Measurements from ENCODE around the gene TRNT1.
A peak's percentile ranks its signal among the peaks of the same experiment; 100 is the strongest.

Gene TRNT1

GRCh38 chr3:3119393-3119851 is 7.3 kb upstream of the TRNT1 start:
- H3K27me3 Mint-ChIP-seq (ENCODE audit: low read depth, poor library complexity) = peaks cover 11% of the 10 kb centered on the region
- peaks cover 3% of the 10 kb centered on the region for H3K9me3 Mint-ChIP-seq
- H3K27ac Mint-ChIP-seq = no peak overlapping the region
- TF ChIP-seq CTCF (IDR thresholded peaks at IDR 0.05) = no peak
- no peak for DNase-seq
- H3K36me3 Mint-ChIP-seq (ENCODE audit: low read depth) = no peaks in the 10 kb centered on the region
- no peaks in the 10 kb centered on the region for H3K4me1 Mint-ChIP-seq
- H3K4me3 Mint-ChIP-seq = no peak overlapping the region

GRCh38 chr3:3125977-3126376 is 763 bp upstream of the TRNT1 start:
- TF ChIP-seq CTCF (IDR thresholded peaks at IDR 0.05) = no peak
- H3K4me3 Mint-ChIP-seq = peak overlapping the region; percentile 96
- peaks cover 26% of the 10 kb centered on the region for H3K36me3 Mint-ChIP-seq (ENCODE audit: low read depth)
- peak overlapping the region; percentile 96 for H3K27ac Mint-ChIP-seq
- no peak for DNase-seq
- peaks cover 31% of the 10 kb centered on the region for H3K4me1 Mint-ChIP-seq
- peaks cover 4% of the 10 kb centered on the region for H3K27me3 Mint-ChIP-seq (ENCODE audit: low read depth, poor library complexity)
- peaks cover 4% of the 10 kb centered on the region for H3K9me3 Mint-ChIP-seq

- Mint-ChIP-seq H3K4me3 (peak overlapping the region; percentile 96), H3K9me3 (peaks cover 8% of the 10 kb centered on the region), H3K27me3 (ENCODE audit: low read depth, poor library complexity) (no peaks in the 10 kb centered on the region), H3K27ac (peak overlapping the region; percentile 97), H3K4me1 (peaks cover 31% of the 10 kb centered on the region), H3K36me3 (ENCODE audit: low read depth) (peaks cover 31% of the 10 kb centered on the region)
- TF ChIP-seq CTCF (IDR thresholded peaks at IDR 0.05) = no peak
- DNase-seq = no peak
These were observed 781 bp downstream of the TRNT1 start for GRCh38 chr3:3127432-3128010.

- DNase-seq = no peak
- H3K27me3 Mint-ChIP-seq (ENCODE audit: low read depth, poor library complexity) = no peaks in the 10 kb centered on the region
- peaks cover 36% of the 10 kb centered on the region for H3K36me3 Mint-ChIP-seq (ENCODE audit: low read depth)
- H3K4me3 Mint-ChIP-seq = no peak overlapping the region
- H3K27ac Mint-ChIP-seq = no peak overlapping the region
- H3K4me1 Mint-ChIP-seq = peaks cover 31% of the 10 kb centered on the region
- H3K9me3 Mint-ChIP-seq = peaks cover 8% of the 10 kb centered on the region
- no peak for TF ChIP-seq CTCF (IDR thresholded peaks at IDR 0.05)
These were observed 2.8 kb downstream of the TRNT1 start for GRCh38 chr3:3129579-3129978.

- Mint-ChIP-seq H3K9me3 (peaks cover 5% of the 10 kb centered on the region), H3K4me1 (peaks cover 6% of the 10 kb centered on the region), H3K27ac (no peak overlapping the region), H3K27me3 (ENCODE audit: low read depth, poor library complexity) (no peaks in the 10 kb centered on the region), H3K36me3 (ENCODE audit: low read depth) (peaks cover 59% of the 10 kb centered on the region), H3K4me3 (no peak overlapping the region)
- DNase-seq = no peak
- TF ChIP-seq CTCF (IDR thresholded peaks at IDR 0.05) = no peak
These were observed 6.8 kb downstream of the TRNT1 start for GRCh38 chr3:3133500-3133899.

- Mint-ChIP-seq H3K36me3 (ENCODE audit: low read depth) (peaks cover 59% of the 10 kb centered on the region), H3K27ac (peak overlapping the region; percentile 6), H3K4me3 (no peak overlapping the region), H3K4me1 (no peaks in the 10 kb centered on the region), H3K9me3 (peaks cover 5% of the 10 kb centered on the region), H3K27me3 (ENCODE audit: low read depth, poor library complexity) (no peaks in the 10 kb centered on the region)
- DNase-seq = no peak
- TF ChIP-seq CTCF (IDR thresholded peaks at IDR 0.05) = no peak
These were observed 8.2 kb downstream of the TRNT1 start for GRCh38 chr3:3134750-3135448.

Measured in nephron progenitor cell (in vitro differentiated cells).